Kidney tubule cell (primary cell): ENCODE results near the gene DNHD1.
A peak's percentile ranks its signal among the peaks of the same experiment; 100 is the strongest.
"Not testable (repeated sequence)": the region's sequence is repeated elsewhere in the genome, so short reads cannot be mapped to it uniquely, and the experiment has no call there.

Source experiments
- DNase-seq: peaks from one replicate; pipeline ENCODE4 v3.0.0-alpha.2; 2018; ENCODE audit warnings: low spot score

Gene DNHD1

GRCh38 chr11:6481012-6481923 lies 15.8 kb upstream of the DNHD1 start, which contains the start of the genes ARFIP2 and TIMM10B:
Gene ARFIP2, minus strand, starts transcription at chr11:6481331. Its CDS starts 910 bp downstream, at chr11:6480421.
Gene TIMM10B, plus strand, starts transcription at chr11:6481501. Its CDS starts 16 bp downstream, at chr11:6481517.
- peak; percentile 98 for DNase-seq

DNA sequence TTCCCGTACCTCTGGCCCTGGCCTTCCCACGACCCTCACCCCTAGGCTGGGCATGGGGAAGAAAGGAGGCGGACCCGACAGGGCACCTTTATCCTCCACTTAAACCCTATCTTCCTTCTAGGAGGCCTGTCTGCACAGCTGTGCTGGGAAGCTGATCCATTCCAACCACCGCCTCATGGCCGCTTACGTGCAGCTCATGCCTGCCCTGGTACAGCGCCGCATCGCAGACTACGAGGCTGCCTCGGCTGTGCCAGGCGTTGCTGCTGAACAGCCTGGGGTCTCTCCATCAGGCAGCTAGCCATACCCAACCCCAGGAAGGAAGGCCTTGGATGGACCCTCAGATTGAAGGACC lies 15.2 kb upstream of the DNHD1 start:
- peak; percentile 15 for DNase-seq

GRCh38 chr11:6482441-6482840 lies 14.6 kb upstream of the DNHD1 start:
- no peak for DNase-seq

GRCh38 chr11:6483015-6483414 lies 14.1 kb upstream of the DNHD1 start:
- DNase-seq = no peak

DNA sequence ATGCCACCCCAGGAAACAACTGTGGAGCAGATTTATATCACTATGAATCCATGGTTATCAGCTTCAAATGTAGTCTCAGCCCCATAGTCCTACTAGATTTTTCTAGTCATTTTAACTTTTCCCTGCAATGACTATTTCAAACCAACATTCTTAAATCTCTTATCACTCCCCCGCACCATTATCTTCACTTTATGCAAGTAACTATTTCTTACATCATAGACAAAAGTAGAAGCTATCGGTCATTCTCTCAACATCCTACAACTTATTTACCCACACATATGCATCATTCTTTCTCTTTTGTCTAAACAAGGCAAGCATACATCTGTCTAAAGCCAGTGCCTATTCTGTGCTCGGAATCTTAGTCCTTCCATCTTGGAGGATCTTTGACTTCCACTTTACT lies 11.4 kb upstream of the DNHD1 start:
- DNase-seq = no peak

GRCh38 chr11:6486256-6486655 lies 10.8 kb upstream of the DNHD1 start:
- no peak for DNase-seq

DNA sequence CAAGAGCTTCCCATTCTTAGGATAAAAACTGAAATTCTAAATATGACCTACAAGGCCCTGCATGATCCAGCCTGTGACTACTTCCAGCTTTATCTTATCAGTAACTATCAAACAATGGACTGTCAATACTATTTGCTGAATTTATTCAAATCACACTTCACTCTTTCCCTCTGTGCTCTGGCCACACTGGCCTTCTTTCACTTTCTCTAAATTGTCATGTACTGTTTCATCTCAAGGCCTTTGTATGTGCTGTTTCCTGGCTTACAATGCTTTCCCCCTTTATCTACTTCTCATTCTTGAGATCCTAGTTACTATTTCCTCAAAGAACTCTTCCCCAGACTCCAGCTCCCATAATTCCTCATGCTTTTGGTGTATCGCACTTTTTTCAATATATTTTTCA lies 10.1 kb upstream of the DNHD1 start:
- DNase-seq = no peak

GRCh38 chr11:6488342-6488741 lies 8.7 kb upstream of the DNHD1 start:
- DNase-seq = no peak

DNA sequence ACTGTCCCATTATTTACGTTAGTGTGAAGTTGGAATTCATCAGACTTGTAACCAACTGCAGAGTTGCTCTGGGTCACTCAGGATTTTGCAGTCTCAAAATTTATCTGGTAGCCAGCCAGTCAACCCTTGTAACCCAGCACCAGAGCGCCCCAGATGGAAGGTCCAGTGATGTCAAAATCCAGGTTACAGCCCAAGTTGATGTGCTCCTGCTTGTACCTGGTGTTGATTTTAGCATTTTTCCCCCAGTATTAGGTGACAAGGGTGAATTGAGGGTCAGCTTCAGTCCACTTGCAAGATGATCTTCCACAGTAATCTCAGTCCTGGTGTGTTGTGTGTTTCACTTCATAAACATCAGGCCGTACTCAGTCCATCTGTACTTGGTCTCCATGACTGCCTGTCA lies 8.3 kb upstream of the DNHD1 start:
- no peak for DNase-seq

- DNase-seq = no peak
Measured at GRCh38 chr11:6489306-6489705, 7.8 kb upstream of the DNHD1 start.

DNA sequence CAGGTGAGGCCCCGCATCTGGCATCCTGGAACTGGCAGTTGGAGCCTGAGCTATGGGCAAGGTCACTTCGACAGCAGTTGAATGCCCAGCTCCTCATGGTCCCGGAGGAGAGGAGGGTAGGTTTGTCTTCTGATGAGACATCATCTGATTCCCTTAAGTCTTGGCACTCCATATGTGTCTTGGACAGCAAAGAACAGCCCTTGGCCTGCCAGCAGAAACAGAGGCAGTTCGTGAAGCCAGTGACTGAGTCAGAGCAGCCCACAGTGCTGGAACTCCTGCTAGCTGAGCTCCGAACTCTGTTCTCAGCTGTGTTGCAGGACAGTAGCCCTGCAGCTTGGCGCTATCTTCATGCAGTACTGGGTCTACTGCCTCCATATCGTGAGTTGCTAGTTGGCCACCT lies 1.0 kb downstream of the DNHD1 start:
- DNase-seq = no peak

- DNase-seq = no peak
Measured at GRCh38 chr11:6498544-6498943, 1.5 kb downstream of the DNHD1 start.

GRCh38 chr11:6502382-6502781 lies 5.3 kb downstream of the DNHD1 start:
- DNase-seq = no peak

DNA sequence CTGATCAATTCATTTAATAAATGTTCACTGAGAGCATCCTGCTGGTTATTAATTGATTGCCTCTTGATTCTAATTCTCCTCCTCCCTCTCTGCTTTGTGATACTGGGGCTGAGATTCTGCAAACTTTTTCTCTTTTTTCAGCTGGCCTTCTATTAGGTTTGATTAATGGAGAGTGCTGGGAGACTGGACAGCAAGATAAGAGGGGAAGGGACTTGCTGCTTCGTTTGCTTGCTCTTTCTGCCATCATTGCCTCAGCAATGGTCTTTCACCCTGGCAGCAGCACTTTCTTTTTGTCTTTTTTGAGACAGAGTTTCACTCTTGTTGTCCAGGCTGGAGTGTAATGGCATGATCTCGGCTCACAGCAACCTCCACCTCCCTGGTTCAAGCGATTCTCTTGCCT lies 7.1 kb downstream of the DNHD1 start:
- no peak for DNase-seq

DNA sequence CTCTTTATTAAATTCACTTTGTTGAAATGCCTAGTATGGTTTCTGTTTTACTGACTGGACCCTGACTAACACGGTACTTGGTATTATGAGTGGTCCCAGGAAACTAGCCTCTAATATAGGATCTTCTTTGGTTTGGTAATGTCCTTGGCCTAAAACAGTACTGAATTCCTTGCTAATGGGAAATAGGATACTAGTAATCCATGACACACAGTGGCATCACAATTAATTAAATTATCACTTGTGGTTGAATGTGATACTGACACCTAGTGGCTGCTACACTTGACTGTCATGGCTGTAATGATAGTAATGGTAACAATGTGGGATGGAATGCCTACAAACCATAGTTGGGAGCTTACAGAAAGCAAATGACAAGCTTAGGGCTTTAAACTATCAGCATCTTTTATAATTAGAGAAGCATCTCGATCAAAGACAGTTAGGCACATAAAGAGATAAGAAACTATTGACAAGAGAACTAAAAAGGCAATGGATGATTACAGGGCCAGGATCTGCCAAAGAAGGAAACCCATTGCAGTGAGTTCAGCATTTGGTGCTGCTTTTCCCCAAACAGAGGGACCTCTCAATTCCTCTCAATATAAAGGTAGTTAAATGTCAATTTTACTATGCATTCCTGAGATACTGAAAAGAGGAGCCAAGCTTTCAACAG lies 8.6 kb downstream of the DNHD1 start:
- peak; percentile 68 for DNase-seq

DNA sequence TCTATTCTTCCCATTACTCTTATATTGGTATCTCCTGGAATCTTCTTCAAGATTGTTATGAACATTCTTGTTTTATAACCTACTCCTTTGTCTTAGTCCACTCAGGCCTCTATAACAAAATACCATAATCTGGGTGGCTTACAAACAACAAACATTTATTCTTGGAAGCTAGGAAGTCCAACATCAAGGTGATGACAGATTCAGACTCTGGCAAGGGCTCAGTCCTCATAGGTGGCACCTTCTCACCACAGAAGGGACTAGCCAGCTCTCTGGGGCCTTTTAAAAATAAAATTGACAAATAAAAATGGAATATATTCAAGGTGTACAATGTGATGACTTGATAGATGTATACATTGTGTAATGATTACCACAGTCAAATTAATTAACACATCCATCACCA lies 19.8 kb downstream of the DNHD1 start:
- no peak for DNase-seq

DNA sequence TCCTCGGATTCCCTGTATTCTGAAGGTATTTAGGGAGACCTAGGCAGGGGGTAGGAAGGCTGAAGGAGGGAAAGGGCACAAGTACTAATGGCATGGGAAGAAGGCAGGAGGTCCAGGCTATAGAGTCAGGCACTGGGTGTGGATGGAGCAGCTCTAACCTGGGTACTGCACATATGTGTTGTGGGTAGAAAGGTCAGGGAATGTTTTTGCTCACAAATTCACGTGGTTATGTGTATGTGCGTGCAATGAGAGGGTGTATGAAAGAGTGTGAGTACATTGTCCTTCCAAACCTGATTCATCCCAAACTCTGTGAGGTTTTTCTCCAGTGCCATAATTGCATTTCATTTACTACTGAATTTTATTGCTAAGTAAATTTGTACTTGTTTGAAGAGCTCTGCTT lies 23.2 kb downstream of the DNHD1 start:
- no peak for DNase-seq

DNA sequence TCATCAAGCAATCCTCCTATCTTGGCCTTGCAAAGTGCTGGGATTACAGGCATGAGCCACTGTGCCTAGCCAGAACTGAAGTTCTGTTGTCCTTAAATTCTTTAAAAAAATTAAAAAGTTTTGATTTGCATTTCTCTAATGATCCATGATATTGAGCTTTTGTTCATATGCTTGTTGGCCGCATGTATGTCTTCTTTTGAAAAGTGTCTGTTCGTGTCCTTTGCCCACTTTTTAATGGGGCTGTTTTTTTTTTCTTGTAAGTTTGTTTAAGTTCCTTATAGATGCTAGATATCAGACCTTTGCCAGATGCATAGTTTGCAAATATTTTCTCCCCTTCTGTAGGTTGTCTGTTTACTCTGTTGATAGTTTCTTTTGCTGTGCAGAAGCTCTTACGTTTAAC lies 24.9 kb downstream of the DNHD1 start:
- DNase-seq = not testable (repeated sequence)

GRCh38 chr11:6523253-6523652 lies 26.2 kb downstream of the DNHD1 start:
- peak; percentile 83 for DNase-seq

- no peak for DNase-seq
Measured at GRCh38 chr11:6526411-6527135, 29.5 kb downstream of the DNHD1 start.

DNA sequence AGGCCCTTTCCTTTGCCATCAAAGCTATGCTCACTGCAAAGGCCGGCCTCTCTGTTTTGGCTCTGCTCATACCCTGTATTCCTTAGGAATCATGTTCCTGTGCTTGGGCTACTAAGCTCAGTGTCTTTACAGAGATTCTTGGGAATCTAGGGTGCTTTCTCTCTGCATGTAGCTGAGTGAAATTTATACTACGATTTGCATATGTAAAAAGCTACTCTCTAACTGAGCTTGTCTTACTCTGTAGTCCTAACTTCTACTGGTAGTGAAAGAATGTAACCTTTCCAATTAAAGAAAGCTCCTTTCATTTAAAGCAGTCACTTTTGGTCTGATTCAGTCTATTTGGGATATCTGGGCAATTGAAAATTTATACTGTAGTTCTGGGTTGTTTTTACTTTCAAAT lies 32.2 kb downstream of the DNHD1 start:
- DNase-seq = no peak

GRCh38 chr11:6530848-6531247 lies 33.8 kb downstream of the DNHD1 start:
- DNase-seq = no peak

GRCh38 chr11:6531267-6531752 lies 34.2 kb downstream of the DNHD1 start:
- DNase-seq = peak; percentile 59
